GM21447 (cell line): ENCODE results near the gene AURKB.
"Not testable (repeated sequence)": the region's sequence is repeated elsewhere in the genome, so short reads cannot be mapped to it uniquely, and the experiment has no call there.

Source experiments
- ATAC-seq: cut with Tn5 transposase; IDR thresholded peaks from one replicate; pipeline ENCODE4 v1.9.1; 2021; ENCODE audit not compliant: unreplicated experiment

Gene AURKB

DNA sequence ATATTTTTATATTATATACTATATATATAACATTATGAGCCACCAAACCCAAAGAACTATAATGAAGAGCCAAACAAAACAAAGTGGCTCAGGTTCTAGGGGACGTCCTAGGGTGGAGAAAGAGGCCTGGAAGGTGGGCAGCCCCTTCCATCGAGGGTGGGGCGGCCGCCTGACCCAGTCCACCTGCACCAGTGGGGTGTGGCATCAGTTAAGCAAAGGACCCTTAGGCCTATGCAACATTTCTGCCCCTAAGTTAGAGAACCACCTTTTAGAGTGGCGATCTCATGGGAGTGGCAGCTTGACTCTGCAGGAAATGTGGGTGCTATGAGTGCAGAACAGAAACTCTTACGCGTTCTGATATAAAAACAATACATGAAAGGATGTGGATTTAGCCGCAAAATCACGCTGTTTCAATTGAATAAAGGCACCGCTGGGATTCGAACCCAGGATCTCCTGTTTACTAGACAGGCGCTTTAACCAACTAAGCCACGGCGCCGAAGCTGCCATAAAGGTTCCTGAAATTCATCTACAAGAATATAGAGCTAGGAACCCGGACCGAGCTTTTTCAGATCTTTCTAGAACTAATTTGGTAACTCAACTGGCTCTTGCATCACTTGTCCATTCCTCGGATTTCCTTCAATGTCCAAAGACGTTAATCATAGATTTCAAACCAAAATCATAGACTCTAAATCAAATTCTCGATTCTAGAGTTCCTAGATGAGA, 15.6 kb upstream of the AURKB start:
- ATAC-seq = no peak

DNA sequence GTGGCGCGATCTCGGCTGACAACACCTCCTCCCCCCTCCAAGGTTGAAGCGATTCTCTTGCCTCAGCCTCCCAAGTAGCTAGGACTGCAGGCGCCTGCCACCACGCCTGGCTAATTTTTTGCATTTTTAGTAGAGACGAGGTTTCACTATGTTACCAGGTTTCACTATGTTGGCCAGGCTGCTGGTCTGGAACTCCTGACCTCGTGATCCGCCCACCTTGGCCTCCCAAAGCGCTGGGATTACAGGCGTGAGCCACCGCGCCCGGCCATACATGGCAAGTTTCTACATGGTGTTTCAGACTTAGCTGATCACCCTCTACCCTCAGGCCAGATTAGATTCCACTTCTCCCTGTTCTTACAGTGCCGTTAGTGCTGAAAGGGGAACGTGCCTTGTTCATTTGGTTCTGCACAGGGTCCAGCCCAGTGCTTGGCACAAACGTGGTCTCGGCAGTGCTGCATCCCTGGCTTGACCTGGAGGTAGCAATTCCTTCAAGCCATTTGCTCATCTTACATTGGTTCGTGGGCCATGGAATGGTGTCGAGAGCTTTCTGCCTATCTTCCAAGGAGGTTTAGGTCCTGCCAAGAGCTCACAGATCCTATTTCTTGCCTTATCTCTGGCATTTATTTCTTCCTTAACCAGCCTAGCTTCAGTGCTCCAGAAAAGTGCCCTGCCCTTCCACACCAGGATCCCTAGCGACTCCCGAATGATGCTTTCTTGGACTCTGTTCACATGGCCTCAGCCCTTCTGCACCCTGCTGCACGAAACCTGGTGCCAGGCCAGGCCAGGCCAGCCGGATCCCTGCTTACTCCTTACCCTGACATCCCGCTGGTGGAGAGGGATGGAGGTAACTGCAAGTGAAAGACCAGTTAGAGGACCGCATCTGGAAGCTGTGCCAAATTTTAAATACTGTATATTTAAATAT, 14.8 kb upstream of the AURKB start:
- ATAC-seq = no peak

DNA sequence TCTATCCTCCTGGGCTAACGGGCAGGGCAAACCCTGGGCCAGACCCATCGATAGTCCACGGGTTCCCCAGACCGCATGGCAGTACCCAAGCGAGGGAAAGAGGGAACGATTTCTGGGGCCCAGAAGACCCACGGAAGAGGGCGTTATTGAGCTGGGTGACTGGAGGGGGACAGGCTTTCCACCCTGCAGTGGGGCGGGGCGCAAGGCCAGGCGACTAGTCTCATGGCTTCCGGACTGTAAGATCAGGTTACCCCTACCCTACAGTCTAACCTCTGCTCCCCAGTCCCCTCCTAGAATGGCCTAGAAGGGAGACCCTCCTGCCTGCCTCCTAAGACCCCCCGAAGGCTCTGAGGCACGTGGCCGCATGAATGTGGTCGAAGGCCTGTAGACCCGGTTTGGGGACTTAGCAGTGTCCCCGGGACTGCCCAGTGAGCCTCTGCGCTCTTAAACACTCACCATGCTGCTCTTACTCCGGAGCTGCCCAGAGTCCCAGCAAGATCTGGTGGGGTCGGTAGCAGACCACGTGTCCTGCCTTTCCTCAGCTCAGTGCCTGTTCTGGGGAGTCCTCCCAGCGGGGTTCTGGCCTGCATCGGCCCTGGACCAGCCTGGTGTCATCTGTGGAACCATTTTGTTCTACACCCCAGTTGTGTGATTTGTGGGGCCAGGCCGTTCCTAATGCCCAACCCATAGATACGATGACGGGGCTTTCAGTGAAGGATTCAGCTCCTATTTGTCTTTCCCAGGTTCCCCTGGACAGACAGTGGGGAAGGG, 13.2 kb upstream of the AURKB start:
- no peak for ATAC-seq

DNA sequence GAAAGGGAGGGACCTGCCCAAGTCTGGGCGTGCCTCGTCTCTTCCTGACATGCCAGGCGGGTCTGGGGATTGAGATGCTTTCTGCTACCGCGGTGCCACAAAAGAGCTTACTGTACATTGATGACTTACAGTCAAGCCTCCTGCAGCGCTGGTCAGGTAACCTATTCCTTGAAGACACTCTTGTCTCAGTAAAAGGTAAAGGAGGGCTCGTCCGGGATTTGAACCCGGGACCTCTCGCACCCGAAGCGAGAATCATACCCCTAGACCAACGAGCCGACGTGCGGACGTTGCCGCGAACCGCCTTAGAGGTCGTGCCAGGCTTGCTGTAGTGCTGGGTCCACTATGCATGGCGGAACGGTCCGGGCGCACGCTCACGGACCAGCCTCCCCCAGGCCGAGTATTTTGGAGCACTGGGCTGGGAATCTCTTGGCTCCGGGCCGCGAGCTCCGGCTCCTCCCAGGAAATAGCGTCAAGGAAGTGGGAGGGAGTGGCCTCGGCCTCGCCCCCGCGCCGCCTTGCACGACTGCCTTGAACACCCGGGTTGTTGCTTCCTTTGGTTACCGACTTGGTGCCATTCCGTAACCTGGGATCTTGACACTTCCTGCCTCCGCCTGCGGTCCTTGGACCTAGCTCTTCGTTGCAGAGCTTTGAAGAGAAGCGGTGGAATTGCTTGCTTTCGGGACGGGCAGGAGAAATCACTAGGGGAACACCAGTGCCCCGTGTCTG, 12.4 kb upstream of the AURKB start:
- ATAC-seq = peak; percentile 32

DNA sequence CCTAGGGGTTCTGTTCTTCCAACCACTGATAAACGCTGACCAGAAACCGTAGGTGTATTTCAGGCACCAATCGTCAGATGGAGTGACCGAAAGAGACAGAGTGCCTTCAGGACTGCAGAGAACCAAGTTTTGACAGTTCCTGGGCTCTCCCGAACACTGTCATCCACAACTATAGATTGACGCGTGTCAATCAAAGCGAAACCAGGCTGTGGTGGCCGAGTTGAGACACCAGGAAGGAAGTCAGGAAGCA, 11.9 kb upstream of the AURKB start:
- ATAC-seq = peak; percentile 33

DNA sequence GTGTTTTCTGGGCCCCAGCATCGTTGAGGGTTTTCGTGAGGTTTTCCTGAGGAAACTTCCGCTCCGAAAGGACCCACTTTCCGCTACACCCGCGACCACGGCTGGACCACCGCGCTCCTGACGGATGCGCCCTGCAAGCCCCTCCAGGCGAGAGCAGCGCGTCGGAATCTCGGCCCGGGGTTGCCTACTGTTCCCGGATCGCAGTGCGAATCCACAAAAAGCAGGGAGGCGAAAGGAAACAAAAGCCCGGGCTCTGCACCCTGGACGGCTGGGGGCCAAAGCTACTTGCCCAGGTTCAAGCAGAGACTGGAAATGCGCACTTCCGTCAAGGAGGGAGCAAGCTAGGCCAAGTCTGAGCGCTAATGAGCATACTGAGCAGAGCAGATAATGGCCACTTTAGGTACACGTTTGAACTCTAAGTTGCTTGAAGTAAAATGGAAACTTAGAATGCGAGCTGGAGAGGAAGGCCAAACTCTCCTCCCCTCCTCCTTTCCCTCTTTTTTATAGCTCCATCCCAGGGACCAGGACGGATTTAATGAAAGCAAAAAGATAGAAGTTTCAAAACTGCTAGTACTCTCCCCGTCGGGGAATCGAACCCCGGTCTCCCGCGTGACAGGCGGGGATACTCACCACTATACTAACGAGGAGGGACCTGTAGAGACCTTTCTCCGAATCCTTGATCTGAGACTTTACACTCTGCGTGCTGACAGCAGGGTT, 11.4 kb upstream of the AURKB start:
- peak; percentile 41 for ATAC-seq

DNA sequence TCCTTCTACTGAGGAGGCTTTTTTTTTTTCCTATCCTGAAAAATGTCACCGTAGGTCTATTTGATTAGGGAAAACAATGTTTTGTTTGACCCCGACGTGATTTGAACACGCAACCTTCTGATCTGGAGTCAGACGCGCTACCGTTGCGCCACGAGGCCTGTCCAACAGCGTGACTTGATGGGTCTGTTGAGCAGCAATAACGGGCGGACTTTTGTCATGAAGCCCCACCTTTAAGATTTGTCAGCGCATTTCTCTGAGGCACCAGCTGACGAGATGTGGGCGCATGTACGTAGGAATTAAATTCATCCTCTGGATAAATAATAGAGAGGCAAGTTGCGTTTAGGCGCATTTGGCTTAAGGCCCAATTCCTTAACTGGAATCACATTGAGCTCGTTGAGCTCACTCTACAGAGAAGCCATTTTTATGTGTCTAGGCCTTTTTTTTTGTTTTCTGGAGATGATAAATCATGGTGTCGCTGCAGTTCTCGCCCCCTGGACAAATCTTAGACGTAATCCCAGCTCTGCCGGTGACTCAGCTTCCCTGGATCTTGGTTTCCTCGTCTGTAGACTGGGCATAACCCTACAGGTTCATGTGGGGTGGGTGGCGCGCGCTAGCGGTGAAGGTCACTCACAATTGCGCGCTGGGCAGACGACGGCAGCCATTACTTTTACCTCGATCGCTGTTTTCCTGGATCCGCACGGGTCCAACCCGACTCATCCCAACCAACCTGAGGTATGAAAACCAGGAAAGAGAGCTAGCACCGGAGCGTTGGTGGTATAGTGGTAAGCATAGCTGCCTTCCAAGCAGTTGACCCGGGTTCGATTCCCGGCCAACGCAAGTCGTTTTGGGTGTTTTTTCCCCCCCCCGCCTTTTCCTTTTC, 10.6 kb upstream of the AURKB start:
- no peak for ATAC-seq

DNA sequence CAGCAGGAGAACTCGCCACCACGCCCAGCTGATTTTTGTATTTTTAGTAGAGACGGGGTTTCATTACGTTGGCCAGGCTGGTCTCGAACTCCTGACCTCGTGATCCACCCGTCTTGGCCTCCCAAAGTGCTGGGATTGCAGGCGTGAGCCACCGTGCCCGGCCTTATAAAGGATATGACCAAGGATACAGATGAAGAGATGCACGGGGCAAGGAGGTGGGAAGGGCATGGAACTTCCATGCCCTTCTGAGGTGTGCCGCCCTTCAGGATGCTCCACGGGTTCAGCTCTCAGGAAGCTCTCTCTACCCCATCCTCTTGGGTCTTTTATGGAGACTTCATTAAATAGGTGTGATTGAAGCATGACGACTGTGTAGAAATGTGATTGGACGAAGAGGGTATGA, 3.6 kb upstream of the AURKB start:
- ATAC-seq = not testable (repeated sequence)

DNA sequence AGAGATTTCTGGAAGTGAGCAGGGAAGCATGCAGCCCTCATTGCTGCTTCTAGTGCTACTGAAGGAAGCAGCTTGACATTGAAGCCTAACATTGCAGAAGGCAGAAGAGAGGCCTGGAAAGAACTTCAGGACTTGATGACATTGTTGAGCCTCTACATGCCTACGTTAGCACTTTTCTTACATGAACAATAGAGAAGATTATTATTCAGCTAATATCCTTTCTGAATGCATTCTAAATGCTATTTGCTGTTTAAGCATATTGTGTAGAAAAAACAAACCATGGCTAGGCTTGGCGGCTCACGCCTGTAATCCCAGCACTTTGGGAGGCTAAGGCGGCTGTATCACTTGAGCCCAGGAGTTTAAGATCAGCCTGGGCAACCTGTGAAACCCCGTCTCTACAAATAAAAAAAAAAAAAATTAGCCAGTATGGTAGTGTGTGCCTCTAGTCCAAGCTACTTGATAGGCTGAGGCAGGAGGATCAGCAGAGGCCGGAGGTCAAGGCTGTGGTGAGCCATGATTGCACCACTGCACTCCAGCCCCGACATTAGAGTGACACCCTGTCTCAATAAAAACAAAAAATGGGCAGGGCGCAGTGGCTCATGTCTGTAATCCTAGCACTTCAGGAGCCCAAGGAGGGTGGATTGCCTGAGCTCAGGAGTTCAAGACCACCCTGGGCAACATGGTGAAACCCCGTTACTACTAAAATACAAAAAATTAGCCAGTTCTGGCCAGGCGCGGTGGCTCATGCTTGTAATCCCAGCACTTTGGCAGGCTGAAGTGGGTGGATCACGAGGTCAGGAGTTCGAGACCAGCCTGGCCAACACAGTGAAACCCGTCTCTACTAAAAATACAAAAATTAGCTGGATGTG, 2.2 kb upstream of the AURKB start:
- no peak for ATAC-seq

DNA sequence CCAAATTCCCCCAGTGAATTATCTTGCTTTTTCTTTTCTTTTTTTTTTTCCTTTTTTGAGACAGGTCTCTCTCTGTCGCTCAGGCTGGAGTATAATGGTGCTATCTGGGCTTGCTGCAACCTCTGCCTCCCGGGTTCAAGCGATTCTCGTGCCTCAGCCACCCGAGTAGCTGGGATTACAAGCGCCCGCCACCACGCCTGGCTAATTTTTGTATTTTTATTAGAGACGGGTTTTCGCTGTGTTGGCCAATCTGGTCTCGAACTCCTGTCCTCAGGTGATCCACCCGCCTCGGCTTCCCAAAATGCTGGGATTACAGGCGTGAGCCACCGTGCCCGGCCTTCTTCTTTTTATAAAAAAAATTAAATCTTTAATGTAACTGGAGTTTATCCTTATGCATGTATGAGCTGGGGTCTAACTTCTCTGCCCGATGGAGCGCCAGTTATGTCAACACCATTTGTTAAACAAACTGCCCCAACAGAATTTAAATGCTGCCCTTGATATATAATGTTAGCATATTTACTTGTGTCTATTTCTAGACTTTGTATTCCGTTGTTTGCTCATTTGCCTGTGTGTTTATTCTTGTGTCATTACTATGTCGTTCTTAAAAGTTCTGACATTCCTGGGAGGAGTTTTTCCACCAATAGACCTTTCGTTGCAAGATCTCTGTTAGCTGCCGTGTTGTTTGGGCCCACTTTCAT, 535 bp upstream of the AURKB start:
- no peak for ATAC-seq

DNA sequence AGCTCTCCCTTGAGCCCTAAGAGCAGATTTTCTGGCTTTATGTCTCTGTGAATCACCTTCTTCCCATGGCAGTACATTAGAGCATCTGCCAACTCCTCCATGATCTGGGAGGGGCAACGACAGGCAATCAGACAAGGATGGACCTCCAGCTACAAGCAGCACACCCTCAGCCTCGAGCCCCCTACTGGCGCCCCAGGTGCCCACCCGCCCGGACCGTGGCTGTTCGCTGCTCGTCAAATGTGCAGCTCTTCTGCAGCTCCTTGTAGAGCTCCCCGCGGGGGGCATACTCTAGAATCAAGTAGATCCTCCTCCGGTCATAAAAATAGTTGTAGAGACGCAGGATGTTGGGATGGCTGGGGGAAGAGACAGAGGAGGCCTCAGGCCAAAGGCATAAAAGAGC, 3.8 kb downstream of the AURKB start:
- no peak for ATAC-seq

DNA sequence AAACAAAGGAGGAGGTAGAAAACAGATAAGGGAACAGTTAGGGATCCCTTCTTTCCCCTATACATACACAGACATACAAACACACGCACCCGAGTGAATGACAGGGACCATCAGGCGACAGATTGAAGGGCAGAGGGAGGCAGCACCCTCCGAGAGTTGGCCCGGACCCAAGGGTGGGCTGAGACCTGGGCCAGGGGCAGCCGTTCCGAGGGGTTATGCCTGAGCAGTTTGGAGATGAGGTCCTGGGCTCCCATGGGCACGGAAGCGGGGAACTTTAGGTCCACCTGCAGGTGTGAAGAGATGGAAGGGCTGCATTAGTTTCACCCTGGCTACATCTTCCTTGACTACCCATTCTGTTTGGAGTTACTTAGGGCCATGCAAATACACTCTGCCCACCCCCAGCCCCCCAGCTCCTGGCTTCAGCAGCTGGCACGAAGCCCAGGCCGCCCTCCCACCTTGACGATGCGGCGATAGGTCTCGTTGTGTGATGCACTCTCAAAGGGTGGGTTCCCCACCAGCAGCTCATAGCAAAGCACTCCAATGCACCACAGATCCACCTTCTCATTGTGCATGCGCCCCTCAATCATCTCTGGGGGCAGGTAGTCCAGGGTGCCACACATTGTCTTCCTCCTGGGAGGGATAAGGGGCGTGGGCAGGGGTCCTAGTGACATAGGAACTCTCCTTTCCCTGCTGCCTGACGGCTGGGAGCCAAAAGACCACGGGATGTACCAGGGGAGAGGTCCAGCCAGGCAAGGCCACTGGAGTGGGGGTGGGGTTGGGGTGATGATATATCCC, 5.4 kb downstream of the AURKB start:
- ATAC-seq = no peak

DNA sequence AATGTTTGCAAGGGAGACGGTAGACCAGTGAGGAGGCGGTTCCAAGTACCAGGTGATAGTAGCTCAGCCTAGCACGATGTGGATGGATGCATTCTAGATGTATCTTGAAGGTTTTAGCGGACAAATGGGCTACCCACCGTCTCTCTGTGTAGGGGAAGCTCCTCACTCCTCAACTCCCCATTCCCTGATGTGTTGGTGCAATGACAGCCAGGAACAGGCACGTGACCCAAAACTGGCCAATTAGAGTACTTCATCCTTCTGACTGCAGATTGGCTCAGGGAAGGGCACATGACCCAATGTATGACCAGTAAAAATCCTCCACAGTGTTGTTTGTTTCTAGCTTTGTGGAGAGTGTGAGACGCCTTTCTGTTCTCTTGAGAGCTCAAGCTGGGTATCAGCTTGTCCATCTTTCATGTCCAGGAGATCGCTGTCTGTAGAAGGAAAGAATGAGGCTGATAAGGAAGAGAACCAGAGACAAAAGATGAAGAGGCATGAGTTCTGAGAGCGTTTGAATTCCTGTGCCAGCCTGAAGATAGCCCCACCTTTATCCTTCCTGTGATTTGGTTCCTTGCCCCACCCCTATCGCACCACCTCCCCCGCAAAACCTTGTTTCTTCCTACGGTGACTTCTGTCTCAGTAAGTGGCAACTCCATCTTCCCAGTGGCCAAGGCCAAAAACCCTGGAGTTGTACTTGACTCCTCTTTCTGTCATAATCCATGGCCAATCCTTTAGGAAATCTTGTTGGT, 18.1 kb downstream of the AURKB start:
- no peak for ATAC-seq

DNA sequence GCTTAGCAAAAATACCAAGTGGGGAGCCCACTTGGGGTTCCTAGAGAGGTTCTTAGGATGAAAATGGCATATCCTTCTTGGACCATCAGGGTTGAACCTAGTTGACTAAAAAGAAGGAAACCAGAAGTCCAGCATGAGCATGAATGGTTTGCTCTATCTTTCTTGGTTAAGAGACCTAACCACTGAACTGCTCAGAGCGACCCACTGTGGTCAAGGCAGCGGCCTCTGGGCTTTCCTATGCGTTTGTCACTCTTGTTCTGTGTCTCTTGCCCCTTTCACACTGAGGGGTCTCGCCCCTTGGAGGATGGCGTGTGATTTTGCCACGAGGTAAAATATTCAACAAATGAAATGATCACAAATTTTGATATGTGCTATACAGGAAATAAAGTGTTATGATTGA, 19.9 kb downstream of the AURKB start:
- no peak for ATAC-seq

DNA sequence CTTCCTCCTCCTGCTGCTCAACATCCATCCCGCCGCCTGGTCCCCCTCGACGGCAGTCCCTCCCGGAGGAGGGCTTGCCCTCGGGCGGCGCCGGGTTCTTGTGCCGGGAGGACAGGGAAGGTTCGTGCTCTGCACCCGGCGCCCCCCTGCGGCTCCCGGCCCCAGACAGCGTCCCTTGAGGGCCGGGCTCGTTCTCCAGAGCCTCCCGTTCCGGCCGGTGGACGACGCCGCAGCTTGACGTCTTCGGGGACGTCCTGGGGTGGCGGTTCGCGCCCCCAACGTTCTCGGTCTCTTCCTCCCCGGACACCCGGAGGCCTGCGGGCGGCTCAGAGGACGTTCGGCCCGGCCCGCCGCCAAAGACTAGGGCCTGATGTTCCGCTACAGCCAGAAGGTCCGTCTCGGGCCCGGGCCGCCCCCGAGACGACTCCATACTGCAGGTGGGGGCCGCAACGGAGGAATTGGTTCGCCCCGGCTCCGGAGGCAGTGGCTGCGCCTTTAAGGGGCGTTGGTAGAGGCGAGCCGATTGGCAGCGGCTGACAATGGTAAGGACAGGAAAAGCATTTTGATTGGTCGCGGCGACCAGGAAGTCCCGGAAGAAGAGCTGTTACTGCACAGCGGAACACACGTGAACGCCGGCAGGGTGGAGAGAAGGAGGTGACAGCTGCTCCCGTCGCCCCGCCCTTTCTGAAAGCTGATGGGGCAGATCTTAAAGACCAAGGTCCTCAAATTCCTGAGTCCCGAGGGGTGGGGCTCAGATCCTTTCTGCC, 20.5 kb downstream of the AURKB start, which contains the start of gene BORCS6:
Gene BORCS6 (minus strand): TSS at position 470 of the 767 bp plus-strand sequence. CDS start 40 bp downstream, at position 430.
- peak; percentile 48 for ATAC-seq
